Suprapubic skin (tissue), 4 donors: ENCODE data around the gene PLEKHH1.
"Not testable (repeated sequence)": the region's sequence is repeated elsewhere in the genome, so short reads cannot be mapped to it uniquely, and the experiment has no call there.

Source experiments
- POLR2A ChIP-seq, 2 donors: fragments of 450-650 bp; IDR thresholded peaks; one replicate each; pipeline ENCODE4 v1.6.1; 2017; ENCODE audit warnings: antibody characterized with exemption in 2 of 2, mild to moderate bottlenecking in 2 of 2, moderate library complexity in 2 of 2
- POLR2AphosphoS5 ChIP-seq, 3 donors: sonication (generic); formaldehyde crosslinking; IDR thresholded peaks; one replicate each; pipeline ENCODE4 v1.6.1; 2017; ENCODE audit warnings: antibody characterized with exemption in 3 of 3
- TF ChIP-seq, protein P1 (sequence below), 2 donors: fragments of 200-600 bp in 1 of 2; fragments of 450-650 bp in 1 of 2; sonication (generic) in 1 of 2; IDR thresholded peaks; one replicate each; pipeline ENCODE4 v1.5.1; 2016 to 2019; ENCODE audit warnings: antibody characterized with exemption in 2 of 2, mild to moderate bottlenecking in 1 of 2, moderate library complexity in 1 of 2

DNA sequence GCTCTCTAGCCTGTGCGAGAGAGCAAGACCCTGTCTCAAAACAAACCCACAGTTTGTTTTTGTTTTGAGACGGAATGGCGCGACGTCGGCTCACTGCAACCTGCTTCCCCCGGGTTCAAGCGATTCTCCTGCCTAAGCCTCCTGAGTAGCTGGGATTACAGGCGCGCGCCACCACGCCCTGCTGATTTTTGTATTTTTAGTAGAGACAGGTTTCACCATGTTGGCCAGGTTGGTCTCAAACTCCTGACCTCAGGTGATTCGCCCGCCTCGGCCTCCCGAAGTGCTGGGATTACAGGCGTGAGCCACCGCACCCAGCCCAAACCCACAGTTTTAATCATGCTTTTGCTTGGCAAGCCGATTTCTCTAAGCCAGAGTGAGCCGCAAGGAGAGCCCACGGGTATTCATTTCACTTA, 67.5 kb downstream of the PLEKHH1 start:
- not testable (repeated sequence) for TF ChIP-seq POLR2AphosphoS5, POLR2A (IDR thresholded peaks at IDR 0.05)
- TF ChIP-seq, protein P1, sequence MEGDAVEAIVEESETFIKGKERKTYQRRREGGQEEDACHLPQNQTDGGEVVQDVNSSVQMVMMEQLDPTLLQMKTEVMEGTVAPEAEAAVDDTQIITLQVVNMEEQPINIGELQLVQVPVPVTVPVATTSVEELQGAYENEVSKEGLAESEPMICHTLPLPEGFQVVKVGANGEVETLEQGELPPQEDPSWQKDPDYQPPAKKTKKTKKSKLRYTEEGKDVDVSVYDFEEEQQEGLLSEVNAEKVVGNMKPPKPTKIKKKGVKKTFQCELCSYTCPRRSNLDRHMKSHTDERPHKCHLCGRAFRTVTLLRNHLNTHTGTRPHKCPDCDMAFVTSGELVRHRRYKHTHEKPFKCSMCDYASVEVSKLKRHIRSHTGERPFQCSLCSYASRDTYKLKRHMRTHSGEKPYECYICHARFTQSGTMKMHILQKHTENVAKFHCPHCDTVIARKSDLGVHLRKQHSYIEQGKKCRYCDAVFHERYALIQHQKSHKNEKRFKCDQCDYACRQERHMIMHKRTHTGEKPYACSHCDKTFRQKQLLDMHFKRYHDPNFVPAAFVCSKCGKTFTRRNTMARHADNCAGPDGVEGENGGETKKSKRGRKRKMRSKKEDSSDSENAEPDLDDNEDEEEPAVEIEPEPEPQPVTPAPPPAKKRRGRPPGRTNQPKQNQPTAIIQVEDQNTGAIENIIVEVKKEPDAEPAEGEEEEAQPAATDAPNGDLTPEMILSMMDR (IDR thresholded peaks at IDR 0.05) = not testable (repeated sequence)
